ENCODE results near the gene TIGD4.

- no peak for TF ChIP-seq CTCF (conservative IDR thresholded peaks at IDR 0.05; ENCODE audit: low read depth in 2 of 2)
- no peak for TF ChIP-seq EZH2 (IDR thresholded peaks at IDR 0.05; ENCODE audit: low read depth, unreplicated experiment)
- no peak for TF ChIP-seq POLR2AphosphoS5 (IDR thresholded peaks at IDR 0.05; ENCODE audit: low read depth)
Measured at GRCh38 chr4:152729466-152729865, 50.1 kb downstream of the TIGD4 start.

Data from GM23338 (cell line).